HL-60 (cell line): ENCODE measurements around the gene GPC3.

Experiments
- DNase-seq, 2 experiments: peaks; one replicate each; pipeline ENCODE4 v3.0.0-alpha.2; 2010 to 2020; ENCODE audit warnings: low read depth in 1 of 2, low spot score in 1 of 2
- H3K27ac ChIP-seq: fragments of 250-450 bp; sonication (Bioruptor Pico); replicated peaks from 2 replicates; pipeline ENCODE4 v1.5.1; 2020; ENCODE audit warnings: mild to moderate bottlenecking, moderate library complexity
- H3K27me3 ChIP-seq: fragments of 250-450 bp; sonication (Bioruptor Pico); 2 replicates; pipeline ENCODE4 v1.5.1; 2021; ENCODE audit warnings: mild to moderate bottlenecking, moderate library complexity; ENCODE audit not compliant: insufficient read depth, poor library complexity, severe bottlenecking
- H3K4me3 ChIP-seq: replicated peaks from 2 replicates; pipeline ENCODE4 v1.5.1; 2011; ENCODE audit warnings: mild to moderate bottlenecking, control low read depth, low read length; ENCODE audit not compliant: insufficient read depth
- CTCF ChIP-seq: IDR thresholded peaks from one replicate; pipeline ENCODE4 v1.5.1; 2011; ENCODE audit warnings: low read length, control low read depth, inconsistent platforms; ENCODE audit not compliant: insufficient read depth
- GABPA ChIP-seq: IDR thresholded peaks from 2 replicates; pipeline ENCODE4 v1.6.1; 2012; ENCODE audit warnings: low read depth
- POLR2AphosphoS5 ChIP-seq: IDR thresholded peaks from 2 replicates; pipeline ENCODE4 v1.6.1; 2012; ENCODE audit warnings: low read depth
- REST ChIP-seq: IDR thresholded peaks from 2 replicates; pipeline ENCODE4 v1.6.1; 2012; ENCODE audit warnings: low read depth; ENCODE audit not compliant: insufficient replicate concordance
- SPI1 ChIP-seq: IDR thresholded peaks from 2 replicates; pipeline ENCODE4 v1.6.1; 2012; ENCODE audit warnings: low read depth, mild to moderate bottlenecking, borderline replicate concordance

GPC3 gene

GRCh38 chrX:133650239-133650638, 335.2 kb downstream of the GPC3 start:
- Histone ChIP-seq H3K27ac (no peak overlapping the region), H3K27me3 (no peaks in the 10 kb centered on the region), H3K4me3 (no peak overlapping the region)
- no peak for TF ChIP-seq SPI1
- no peak for TF ChIP-seq GABPA
- TF ChIP-seq CTCF, result no peak
- no peak for TF ChIP-seq REST
- no peak for TF ChIP-seq POLR2AphosphoS5
- no peak for DNase-seq

GRCh38 chrX:133649651-133650050, 335.7 kb downstream of the GPC3 start:
- TF ChIP-seq GABPA, result no peak
- no peak for TF ChIP-seq REST
- TF ChIP-seq SPI1, result no peak
- TF ChIP-seq POLR2AphosphoS5, result no peak
- TF ChIP-seq CTCF, result no peak
- Histone ChIP-seq H3K27me3 (no peaks in the 10 kb centered on the region), H3K27ac (no peak overlapping the region), H3K4me3 (no peak overlapping the region)
- no peak for DNase-seq

- no peak for TF ChIP-seq REST
- no peak for TF ChIP-seq CTCF
- no peak for TF ChIP-seq POLR2AphosphoS5
- TF ChIP-seq SPI1, result no peak
- TF ChIP-seq GABPA, result no peak
- H3K4me3 ChIP-seq, result no peak overlapping the region
- H3K27me3 ChIP-seq, result no peaks in the 10 kb centered on the region
- no peak for DNase-seq
- no peak overlapping the region for H3K27ac ChIP-seq
Observed at GRCh38 chrX:133648594-133648993, 336.8 kb downstream of the GPC3 start.
